Measurements from ENCODE around the gene LIMS2. TPM values are rescaled to one million over a fixed set of nuclear protein-coding genes. Genes with fewer than 3 reads are reported as not detected.
A peak's percentile ranks its signal among the peaks of the same experiment; 100 is the strongest.

Gene LIMS2
- total RNA-seq, 2 donors from 2014 or later, result 6.6 to 37.2 TPM

GRCh38 chr2:127635380-127636237, 39.7 kb downstream of the LIMS2 start:
- no peaks in the 10 kb centered on the region for H3K4me1 ChIP-seq
- intact Hi-C loops (cut with DNase I), result no loop called here

GRCh38 chr2:127634626-127635379, 40.5 kb downstream of the LIMS2 start:
- no peaks in the 10 kb centered on the region for H3K27me3 ChIP-seq
- no peak overlapping the region for H3K9ac ChIP-seq (ENCODE audit: low read depth in 2 of 2, low read length in 2 of 2)
- H3K4me1 ChIP-seq, result no peaks in the 10 kb centered on the region
- H3K27ac ChIP-seq, result no peak overlapping the region
- intact Hi-C loops (cut with DNase I), result no loop called here
- TF ChIP-seq CTCF (IDR thresholded peaks at IDR 0.05), result no peak
- H3K9me3 ChIP-seq, result no peaks in the 10 kb centered on the region
- DNase-seq, result no peak
- no peaks in the 10 kb centered on the region for H3K36me3 ChIP-seq
- no peak overlapping the region for H3K4me3 ChIP-seq

More at GRCh38 chr2:127635380-127636237, 39.7 kb downstream of the LIMS2 start:
- H3K9ac ChIP-seq (ENCODE audit: low read depth in 2 of 2, low read length in 2 of 2), result peak overlapping the region; percentile 2 to 26
- no peak for DNase-seq
- H3K9me3 ChIP-seq, result no peaks in the 10 kb centered on the region
- no peak for TF ChIP-seq CTCF (IDR thresholded peaks at IDR 0.05)
- no peaks in the 10 kb centered on the region for H3K36me3 ChIP-seq
- H3K27ac ChIP-seq, result no peak overlapping the region
- no peaks in the 10 kb centered on the region for H3K27me3 ChIP-seq
- no peak overlapping the region for H3K4me3 ChIP-seq

GRCh38 chr2:127634066-127634617, 41.2 kb downstream of the LIMS2 start:
- no peaks in the 10 kb centered on the region for H3K27me3 ChIP-seq
- H3K36me3 ChIP-seq, result no peaks in the 10 kb centered on the region
- TF ChIP-seq CTCF (IDR thresholded peaks at IDR 0.05), result no peak
- no peak overlapping the region for H3K4me3 ChIP-seq
- no peaks in the 10 kb centered on the region for H3K9me3 ChIP-seq
- no peaks in the 10 kb centered on the region for H3K4me1 ChIP-seq
- intact Hi-C loops (cut with DNase I), result no loop called here
- no peak for DNase-seq
- no peak overlapping the region for H3K9ac ChIP-seq (ENCODE audit: low read depth in 2 of 2, low read length in 2 of 2)
- no peak overlapping the region for H3K27ac ChIP-seq

GRCh38 chr2:127633556-127634065, 41.7 kb downstream of the LIMS2 start:
- Histone ChIP-seq H3K9me3 (no peaks in the 10 kb centered on the region), H3K4me3 (no peak overlapping the region), H3K27ac (no peak overlapping the region), H3K4me1 (no peaks in the 10 kb centered on the region), H3K27me3 (no peaks in the 10 kb centered on the region), H3K9ac (ENCODE audit: low read depth in 2 of 2, low read length in 2 of 2) (no peak overlapping the region), H3K36me3 (no peaks in the 10 kb centered on the region)
- intact Hi-C loops (cut with DNase I), result no loop called here
- DNase-seq, result no peak
- no peak for TF ChIP-seq CTCF (IDR thresholded peaks at IDR 0.05)

Measured in colonic mucosa (tissue), 4 donors.